GM12872 (cell line): ENCODE results near the gene HPS1.

Experiments used
- TF ChIP-seq, protein P1 (sequence below): IDR thresholded peaks from 3 replicates; pipeline ENCODE4 v1.5.1; 2011; ENCODE audit warnings: low read depth, mild to moderate bottlenecking, low read length, moderate library complexity; ENCODE audit not compliant: insufficient read depth

The HPS1 gene

DNA sequence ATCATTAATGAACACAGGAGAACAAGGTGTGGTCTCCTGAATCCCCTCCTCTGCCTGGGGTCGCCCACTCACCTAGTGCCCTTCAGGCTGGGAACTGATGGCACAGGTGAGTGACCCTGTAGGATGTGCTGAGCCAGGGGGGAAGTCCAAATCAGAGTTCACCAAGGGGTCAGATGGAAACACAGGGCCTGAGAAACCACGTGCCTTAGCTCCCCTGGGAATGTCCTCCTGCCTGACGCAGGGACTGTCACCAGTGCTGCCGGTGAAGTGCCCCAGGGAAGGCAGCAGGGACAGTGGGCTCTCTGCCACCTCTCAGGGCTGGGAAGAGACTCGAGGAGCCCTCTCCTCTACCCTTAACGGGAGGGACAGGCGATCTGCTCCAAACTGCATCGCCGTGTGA lies 25.9 kb downstream of the HPS1 start:
- TF ChIP-seq, protein P1, sequence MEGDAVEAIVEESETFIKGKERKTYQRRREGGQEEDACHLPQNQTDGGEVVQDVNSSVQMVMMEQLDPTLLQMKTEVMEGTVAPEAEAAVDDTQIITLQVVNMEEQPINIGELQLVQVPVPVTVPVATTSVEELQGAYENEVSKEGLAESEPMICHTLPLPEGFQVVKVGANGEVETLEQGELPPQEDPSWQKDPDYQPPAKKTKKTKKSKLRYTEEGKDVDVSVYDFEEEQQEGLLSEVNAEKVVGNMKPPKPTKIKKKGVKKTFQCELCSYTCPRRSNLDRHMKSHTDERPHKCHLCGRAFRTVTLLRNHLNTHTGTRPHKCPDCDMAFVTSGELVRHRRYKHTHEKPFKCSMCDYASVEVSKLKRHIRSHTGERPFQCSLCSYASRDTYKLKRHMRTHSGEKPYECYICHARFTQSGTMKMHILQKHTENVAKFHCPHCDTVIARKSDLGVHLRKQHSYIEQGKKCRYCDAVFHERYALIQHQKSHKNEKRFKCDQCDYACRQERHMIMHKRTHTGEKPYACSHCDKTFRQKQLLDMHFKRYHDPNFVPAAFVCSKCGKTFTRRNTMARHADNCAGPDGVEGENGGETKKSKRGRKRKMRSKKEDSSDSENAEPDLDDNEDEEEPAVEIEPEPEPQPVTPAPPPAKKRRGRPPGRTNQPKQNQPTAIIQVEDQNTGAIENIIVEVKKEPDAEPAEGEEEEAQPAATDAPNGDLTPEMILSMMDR: no peak

DNA sequence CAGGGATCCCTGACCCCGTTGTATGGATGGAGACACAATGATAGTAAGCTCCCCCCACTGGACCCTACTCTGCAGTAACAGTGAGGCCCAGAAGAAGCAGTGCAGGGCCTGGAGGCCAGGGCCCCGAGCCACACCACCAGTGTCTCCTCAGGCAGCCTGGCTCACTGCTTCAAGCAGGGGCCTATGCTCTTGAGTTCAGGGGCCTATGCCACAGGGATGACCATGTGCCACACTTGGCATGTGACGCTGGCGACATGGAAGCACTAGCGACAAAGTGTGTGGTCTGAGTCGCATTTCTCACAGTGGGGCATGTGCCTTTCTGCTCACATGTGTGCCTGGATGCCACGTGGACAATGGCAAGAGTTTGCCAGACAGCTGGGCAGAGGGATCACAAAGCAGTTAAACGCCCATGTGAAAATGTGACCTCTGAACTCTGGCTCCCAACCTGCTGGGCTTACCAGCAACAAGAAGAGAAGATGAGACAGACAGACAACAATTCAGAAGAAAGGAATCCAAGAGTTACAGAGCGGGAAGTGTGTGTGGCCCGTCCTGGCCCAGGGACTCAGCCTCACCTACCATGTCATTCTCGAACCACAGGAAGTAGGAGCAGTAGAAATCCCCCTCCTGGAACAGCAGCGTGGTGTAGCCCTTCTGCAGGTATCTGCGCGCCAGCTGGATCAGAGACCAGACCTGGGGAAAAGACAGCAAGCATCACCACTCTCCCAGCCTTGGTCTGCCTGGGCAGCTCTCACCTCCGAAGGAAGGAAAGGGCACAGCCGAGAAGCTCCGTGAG lies 27.1 kb downstream of the HPS1 start:
- TF ChIP-seq, protein P1: no peak

DNA sequence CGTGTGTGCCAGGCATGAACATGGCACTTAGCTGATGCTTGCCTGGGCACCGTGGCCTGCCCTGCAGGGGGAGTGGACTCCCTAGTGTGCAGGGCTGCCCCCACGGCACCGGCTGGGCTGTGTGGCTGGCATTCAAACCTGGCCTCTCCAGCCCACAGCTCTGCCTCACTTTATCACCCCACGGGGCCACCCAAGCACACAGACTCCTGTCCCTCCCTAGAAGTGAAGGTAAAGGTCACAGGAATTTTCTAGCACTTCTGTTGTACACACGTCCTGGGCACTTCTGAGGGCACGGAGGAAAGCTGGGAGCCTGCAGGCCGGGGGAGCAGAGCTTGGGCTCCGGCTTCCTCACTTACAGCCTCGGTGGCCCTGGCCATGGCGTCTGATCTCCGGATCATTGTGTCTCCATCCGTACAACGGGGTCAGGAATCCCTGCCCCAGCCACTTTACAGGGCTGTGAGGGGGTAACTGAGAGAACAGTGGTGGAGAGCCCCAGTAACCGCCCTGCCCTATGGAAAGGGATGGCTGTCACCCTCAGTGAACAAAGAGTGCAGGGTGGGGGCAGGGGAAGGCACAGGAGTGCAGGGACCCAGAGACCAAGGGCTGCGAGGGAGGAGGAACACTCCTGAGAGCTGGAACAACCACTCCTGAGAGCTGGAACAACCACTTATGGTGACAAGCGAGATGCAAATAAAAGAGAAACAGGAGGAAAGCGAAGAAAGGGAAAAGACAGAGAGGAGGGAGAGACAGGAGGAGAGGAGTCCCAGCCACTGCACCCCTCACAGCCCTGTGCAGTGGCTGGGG lies 27.9 kb downstream of the HPS1 start:
- TF ChIP-seq, protein P1: no peak

DNA sequence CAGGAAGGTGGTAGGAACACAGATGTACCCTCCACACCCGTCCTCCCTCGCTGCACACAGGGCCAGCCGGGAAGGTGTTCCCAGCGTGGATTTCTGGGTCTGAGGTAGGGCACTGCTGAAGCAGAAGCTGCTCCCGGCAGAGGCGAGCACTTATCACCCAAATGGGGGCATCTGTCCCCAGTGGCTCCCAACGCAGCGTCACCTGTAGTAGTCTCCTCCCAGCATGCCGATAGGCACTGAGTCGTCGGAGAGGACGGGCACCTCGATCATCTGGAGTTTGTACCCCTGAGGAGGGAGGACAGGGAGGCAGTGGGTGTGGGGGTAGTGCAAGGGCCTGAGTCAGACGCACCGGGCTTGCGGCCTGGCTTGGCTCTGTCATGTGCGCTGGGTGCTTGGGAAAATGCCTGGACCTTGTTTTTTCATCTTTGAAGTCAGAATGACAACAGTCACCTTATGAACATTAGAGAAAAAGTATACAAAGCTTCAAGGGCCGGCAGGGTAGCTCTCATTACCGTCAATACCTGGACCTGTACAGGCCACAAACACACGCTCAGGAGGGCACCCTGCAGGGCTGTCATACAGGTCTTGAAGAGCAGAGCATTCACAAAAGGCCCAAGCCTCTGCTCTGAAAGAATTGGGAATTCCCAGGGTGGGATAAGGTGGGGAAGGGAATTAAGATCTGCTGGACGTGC lies 28.6 kb downstream of the HPS1 start:
- TF ChIP-seq, protein P1: no peak

DNA sequence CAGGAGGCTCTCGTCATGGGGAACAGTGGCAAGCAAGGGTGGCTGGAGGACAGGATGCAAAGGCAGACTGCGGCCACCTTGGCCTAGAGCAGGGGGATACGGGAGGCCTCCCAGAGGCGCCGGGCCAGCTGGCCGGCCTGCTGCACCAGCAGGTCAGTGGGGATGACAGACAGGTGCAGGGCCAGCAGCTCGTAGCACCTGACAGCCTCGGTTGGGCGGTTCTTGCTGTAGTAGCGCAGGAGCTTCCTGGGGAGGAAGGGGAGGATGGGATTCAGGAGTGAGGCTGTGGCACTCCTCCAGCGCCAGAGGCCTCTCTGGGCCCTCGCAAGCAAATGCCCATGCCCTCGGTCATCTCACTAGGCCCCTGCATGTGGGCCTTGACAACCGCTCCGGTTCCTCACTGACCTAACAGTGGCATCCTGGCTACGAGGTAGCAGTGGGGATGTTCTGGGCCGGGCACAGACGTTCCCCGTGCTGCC lies 29.2 kb downstream of the HPS1 start:
- TF ChIP-seq, protein P1: no peak

DNA sequence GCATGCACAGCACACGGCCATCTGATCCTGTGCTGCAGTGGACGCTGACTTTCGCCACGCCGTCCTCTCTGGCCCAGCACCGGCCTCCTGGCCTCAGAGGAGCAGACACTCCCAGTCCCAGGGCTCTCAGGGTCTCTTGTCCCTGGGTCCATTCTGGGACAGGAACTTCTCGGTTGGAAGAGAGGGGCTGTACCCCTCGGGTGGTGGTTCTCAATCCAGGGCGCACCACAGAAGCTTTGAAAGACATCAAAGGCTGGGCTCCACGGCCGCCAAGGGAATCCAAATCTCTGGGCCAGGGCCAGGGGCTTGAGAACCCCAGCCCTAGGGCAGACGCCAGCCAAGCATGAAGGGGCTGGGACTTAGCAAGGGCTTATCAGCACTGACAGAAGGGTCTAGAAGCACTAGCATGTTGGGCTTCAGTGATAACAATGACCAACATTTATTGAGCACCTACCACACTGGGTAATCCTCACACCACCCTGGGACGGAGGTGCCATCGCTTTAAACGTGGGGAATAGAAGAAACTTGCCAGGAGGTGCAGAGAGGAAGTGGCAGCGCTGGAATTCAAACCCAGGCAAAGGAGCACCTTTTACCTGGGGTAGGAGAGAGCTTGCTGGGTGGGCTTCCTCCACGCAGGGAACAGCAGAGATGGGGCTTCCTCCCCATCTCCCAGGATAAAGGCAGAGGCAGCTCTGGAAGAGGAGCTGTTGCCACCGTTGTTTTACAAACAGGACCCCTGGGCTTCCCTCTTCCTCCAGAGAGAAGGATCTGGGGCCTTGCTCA lies 29.9 kb downstream of the HPS1 start:
- TF ChIP-seq, protein P1: no peak
